Endothelial cell of umbilical vein (primary cell): ENCODE measurements around the gene MARCHF6.
"Not testable (repeated sequence)": the region's sequence is repeated elsewhere in the genome, so short reads cannot be mapped to it uniquely, and the experiment has no call there.

Experiments used
- EZH2 ChIP-seq: IDR thresholded peaks from 2 replicates; pipeline ENCODE4 v1.6.1; 2012; ENCODE audit warnings: borderline replicate concordance, low read depth, mild to moderate bottlenecking, moderate library complexity, low read length, inconsistent platforms; ENCODE audit not compliant: severe bottlenecking
- FOS ChIP-seq: IDR thresholded peaks from 2 replicates; pipeline ENCODE4 v1.6.1; 2011; ENCODE audit warnings: mild to moderate bottlenecking, low read length, moderate library complexity, borderline replicate concordance; ENCODE audit not compliant: insufficient read depth
- GATA2 ChIP-seq: IDR thresholded peaks from 2 replicates; pipeline ENCODE4 v1.7.0; 2011; ENCODE audit warnings: low read depth, mild to moderate bottlenecking, moderate library complexity, mixed read lengths, low read length; ENCODE audit not compliant: insufficient read length, insufficient read depth
- JUN ChIP-seq: IDR thresholded peaks from 2 replicates; pipeline ENCODE4 v1.6.1; 2011; ENCODE audit warnings: borderline replicate concordance, low read depth; ENCODE audit not compliant: insufficient read length, insufficient read depth
- MYC ChIP-seq: IDR thresholded peaks from one replicate; pipeline ENCODE4 v1.6.1; 2011; ENCODE audit warnings: mild to moderate bottlenecking, low read depth, low read length
- POLR2A ChIP-seq: IDR thresholded peaks from 2 replicates; pipeline ENCODE4 v1.6.1; 2012; ENCODE audit warnings: low read depth, mild to moderate bottlenecking, control low read depth, low read length
- POLR2AphosphoS5 ChIP-seq: IDR thresholded peaks from 2 replicates; pipeline ENCODE4 v1.6.1; 2012; ENCODE audit warnings: low read depth, mild to moderate bottlenecking, control low read depth, low read length, moderate library complexity; ENCODE audit not compliant: insufficient read depth
- TF ChIP-seq, protein P1 (sequence below), 2 donors: IDR thresholded peaks; 1 replicate in 1 of 2; 2 replicates in 1 of 2; pipeline ENCODE4 v1.5.1; 2011; ENCODE audit warnings: low read length in 2 of 2, mild to moderate bottlenecking in 2 of 2, moderate library complexity in 2 of 2, control low read depth in 1 of 2, inconsistent platforms in 1 of 2, low read depth in 1 of 2; ENCODE audit not compliant: insufficient read depth in 1 of 2; ENCODE audit errors: extremely low read depth in 1 of 2
- TF ChIP-seq, protein P2 (sequence below): IDR thresholded peaks from 2 replicates; pipeline ENCODE4 v1.6.1; 2011; ENCODE audit not compliant: insufficient read depth, insufficient read length

DNA sequence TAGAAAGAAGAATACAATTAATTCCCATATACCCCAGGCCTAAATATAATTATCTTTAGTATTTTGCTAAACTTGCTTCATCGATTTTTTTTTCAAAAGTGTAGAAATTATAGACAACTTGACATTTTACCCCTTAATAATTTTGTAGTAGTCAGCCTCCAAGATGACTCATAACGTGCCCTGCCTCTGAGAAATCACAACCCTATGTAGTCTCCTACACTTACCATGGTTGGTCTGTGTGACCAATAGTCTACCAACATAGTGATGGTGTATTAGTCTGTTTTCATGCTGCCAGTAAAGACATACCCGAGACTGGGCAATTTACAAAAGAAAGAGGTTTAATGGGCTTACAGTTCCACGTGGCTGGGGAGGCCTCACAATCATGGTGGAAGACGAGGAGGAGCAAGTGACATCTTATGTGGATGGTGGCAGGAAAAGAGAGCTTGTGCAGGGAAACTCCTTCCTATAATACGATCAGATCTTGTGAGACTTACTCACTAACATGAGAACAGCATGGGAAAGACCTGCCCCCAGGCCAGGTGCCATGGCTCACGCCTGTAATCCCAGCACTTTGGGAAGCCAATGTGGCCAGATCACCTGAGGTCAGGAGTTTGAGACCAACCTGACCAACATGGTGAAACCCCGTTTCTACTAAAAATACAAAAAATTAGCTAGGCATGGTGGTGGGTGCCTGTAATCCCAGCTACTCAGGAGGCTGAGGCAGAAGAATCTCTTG lies 42.5 kb upstream of the MARCHF6 start:
- not testable (repeated sequence) for TF ChIP-seq POLR2A, JUN, POLR2AphosphoS5, MYC, FOS, EZH2, GATA2
- TF ChIP-seq, protein P1, sequence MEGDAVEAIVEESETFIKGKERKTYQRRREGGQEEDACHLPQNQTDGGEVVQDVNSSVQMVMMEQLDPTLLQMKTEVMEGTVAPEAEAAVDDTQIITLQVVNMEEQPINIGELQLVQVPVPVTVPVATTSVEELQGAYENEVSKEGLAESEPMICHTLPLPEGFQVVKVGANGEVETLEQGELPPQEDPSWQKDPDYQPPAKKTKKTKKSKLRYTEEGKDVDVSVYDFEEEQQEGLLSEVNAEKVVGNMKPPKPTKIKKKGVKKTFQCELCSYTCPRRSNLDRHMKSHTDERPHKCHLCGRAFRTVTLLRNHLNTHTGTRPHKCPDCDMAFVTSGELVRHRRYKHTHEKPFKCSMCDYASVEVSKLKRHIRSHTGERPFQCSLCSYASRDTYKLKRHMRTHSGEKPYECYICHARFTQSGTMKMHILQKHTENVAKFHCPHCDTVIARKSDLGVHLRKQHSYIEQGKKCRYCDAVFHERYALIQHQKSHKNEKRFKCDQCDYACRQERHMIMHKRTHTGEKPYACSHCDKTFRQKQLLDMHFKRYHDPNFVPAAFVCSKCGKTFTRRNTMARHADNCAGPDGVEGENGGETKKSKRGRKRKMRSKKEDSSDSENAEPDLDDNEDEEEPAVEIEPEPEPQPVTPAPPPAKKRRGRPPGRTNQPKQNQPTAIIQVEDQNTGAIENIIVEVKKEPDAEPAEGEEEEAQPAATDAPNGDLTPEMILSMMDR (IDR thresholded peaks at IDR 0.05; ENCODE audit: extremely low read depth in 1 of 2, insufficient read depth in 1 of 2, low read depth in 1 of 2, low read length in 2 of 2) = not testable (repeated sequence)
- TF ChIP-seq, protein P2, sequence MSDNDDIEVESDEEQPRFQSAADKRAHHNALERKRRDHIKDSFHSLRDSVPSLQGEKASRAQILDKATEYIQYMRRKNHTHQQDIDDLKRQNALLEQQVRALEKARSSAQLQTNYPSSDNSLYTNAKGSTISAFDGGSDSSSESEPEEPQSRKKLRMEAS = not testable (repeated sequence)
